ENCODE results near the gene CEP19.
"Not testable (repeated sequence)": the region's sequence is repeated elsewhere in the genome, so short reads cannot be mapped to it uniquely, and the experiment has no call there.

Gene CEP19

DNA sequence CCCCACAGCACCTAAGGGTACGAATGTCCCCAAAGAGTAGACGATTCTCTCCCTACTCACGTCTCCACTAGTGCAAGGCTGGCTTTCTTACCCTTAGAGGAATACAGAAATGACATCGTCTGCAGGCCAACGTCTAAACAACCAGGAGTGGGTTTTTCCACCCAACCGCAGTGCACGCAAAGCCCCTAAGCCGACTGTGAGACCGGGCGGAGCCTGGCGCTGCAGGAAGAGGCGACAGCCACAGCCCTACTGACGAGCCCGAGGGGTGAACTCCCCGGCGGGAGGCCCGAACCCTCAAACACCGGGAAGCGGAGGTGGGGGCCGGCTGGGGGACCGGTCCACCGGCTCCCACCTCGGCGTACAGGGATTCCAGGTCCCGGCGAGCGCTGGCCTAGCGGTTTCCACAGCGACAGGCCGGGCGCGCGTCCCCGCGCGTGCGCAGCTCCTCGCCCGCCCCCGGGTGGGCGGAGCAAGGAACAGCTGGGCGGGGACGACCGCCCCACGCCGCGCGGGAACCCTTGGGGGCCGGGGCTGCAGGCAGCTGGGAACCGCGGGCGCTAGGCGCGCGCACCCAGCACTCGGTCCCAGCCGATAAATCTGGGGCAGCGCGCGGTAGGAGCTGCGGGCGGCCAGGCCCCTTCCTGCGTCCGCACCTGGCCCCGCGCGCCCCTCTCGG, at the start of gene CEP19, which contains the start of gene PIGX:
Gene CEP19 (minus strand): TSS at position 413 of the 676 bp plus-strand sequence. CDS start 3,593 bp downstream, outside the sequence.
Gene PIGX (plus strand): TSS at position 540 of the 676 bp plus-strand sequence.
- no peak for FAIRE-seq

GRCh38 chr3:196757876-196758739, 46.1 kb upstream of the CEP19 start:
- no peak for FAIRE-seq

DNA sequence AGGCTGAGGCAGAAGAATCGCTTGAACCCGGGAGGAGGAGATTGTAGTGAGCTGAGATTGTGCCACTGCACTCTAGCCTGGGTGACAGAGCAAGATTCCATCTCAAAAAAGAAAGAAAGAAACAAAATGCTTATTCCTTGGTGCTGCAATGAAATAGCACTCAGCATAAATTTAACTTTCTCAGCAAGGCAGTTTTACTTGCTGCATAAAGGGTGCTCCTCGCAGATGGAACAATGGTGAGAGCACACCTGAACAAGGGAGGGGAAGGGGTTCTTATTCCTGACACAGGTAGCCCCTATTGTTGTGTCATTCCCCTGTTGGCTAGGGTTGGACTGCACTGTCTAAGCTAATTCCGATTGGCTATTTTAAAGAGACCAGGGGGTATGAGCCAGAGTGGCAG, 44.7 kb upstream of the CEP19 start:
- no peak for FAIRE-seq

DNA sequence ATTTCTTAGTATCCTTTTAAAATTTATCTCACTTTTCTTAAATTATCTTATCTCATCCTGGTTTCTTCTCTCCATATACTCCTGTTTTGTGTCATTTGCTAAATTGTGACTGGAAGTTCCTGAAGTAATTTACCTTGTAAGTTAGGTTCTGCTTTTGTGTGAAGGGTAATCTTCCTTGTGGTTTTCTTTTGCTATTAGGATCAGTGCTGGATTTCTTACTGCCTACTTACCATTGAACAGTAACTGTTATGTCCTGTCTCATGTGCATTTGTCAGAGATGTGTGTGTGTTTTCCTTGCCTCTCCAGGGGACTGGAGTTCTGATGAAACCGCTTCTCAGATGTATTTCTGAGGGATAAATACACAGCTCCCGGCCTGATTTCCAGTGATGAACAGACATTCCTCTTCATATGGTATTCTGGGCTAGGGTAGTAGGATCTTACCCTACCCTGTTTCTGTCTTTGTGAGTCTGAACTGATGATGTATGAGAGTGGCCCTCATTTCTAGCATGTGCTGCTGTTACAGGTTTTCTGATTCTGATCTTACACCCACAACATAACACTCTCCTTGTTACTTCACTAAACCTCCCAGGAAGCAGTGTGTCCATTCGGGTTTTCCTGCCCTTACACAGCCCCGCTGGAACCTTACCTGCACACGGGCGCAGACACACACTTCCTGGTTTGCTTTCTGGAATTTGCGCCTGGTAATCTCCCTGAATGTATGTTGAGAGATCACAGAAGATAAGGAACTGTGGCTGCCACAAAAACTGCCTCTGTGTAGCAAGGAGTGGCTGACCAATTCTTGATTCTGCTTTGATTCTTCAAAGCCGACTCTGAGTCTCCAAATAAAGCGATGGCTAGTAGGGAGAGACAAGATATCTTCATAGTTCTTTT, 42.3 kb upstream of the CEP19 start:
- no peak for FAIRE-seq

DNA sequence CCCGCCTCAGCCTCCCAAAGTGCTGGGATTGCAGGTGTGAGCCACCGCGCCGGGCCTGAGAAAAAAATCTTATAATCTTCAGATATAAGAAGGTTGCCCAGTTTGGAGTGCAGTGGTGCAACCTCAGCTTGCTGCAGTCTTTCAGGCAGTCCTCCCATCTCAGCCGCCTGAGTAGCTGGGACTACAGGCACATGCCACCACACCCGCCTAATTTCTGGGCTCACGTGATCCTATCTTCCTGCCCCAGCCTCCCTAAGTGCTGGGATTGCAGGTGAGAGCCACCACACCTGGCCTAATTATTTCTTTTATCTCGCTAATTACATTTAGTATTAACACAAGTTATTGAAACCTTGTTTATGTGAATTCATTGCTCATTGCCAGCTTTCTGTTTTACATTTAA, 41.2 kb upstream of the CEP19 start:
- no peak for FAIRE-seq

DNA sequence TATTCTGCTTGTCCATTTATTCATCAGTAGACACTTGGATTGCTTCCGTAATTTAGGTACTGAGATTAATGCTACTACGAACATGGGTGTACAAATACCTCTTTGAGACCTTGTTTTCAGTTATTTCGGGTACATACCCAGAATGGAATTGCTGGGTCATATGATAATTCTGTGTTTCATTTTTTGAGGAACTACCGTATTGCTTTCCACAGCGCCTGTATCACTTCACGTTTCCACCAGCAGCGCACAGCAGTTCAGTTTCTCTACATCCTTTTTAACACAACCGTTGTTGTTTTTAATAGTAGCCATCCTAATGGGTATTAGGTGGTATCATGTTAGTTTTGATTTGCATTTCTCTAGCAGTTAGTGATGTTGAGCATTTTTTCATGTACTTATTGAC, 37.1 kb upstream of the CEP19 start:
- FAIRE-seq = no peak

- FAIRE-seq = not testable (repeated sequence)
These were observed 31.5 kb upstream of the CEP19 start for GRCh38 chr3:196743569-196743968.

DNA sequence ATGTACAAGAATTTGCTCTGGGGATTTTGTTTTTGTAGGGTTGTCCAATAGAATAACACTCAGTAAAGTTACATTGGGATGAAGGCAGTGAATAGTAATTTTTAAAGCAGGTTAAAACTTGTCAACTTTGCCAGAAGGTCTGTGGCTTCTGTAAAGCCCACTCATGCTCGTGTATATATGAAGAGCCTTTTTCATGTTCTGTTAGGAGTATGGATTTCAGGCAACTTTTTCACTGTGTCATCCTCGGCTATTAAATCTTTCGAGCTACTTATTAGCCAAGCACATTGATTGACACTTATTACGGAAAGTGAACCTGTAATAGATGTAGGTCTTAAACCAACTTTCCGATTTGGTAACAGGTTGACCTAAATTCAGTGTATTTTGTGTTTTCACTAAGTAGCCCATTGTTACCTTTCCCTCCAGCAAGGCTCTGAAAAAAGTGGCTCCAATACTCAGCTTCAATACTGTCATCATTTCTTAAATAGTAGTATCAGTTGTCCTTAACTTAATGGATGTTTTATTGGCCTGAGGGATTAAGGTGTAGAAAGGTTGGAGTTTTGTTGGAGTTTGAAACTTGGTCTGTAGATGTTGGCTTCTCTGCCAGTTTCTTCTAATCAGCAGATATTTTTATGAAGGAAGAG, 29.3 kb upstream of the CEP19 start:
- no peak for FAIRE-seq

DNA sequence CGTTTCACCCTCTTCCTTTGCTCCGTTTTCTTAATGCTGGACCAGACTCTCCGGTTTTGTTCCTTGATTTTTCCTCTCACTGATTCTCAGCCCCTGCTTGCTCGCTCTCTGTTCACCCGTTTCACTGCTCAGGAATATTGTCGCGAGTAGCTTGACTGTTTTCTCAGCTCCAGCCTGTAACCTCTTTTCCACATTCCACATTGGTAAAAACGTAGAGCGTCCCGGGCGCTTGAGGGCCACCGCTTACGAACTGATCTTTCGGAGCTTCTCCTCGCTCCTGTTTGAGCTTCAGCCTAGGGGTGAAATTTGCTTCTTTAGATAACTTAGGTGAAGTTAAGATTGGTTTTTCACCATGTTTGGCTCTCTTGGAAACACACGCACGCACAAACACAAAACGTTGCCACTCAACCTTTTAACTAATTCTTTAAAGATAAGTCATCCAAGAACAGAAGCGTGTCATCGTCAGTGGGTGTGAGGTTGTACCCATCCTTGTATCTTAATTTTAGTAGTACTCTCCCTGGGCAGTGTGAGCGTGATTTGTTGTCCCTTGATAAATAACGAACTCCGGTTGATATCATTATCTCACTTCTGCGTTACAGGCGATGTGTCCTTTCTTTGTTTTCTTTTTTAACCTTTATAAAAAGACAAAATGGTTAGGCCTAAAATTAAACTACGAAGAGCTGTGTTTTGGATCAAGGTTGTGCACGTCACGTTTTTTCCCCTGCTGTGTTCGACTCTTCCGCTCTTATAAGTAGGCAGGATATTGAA, 28.6 kb upstream of the CEP19 start:
- no peak for FAIRE-seq

DNA sequence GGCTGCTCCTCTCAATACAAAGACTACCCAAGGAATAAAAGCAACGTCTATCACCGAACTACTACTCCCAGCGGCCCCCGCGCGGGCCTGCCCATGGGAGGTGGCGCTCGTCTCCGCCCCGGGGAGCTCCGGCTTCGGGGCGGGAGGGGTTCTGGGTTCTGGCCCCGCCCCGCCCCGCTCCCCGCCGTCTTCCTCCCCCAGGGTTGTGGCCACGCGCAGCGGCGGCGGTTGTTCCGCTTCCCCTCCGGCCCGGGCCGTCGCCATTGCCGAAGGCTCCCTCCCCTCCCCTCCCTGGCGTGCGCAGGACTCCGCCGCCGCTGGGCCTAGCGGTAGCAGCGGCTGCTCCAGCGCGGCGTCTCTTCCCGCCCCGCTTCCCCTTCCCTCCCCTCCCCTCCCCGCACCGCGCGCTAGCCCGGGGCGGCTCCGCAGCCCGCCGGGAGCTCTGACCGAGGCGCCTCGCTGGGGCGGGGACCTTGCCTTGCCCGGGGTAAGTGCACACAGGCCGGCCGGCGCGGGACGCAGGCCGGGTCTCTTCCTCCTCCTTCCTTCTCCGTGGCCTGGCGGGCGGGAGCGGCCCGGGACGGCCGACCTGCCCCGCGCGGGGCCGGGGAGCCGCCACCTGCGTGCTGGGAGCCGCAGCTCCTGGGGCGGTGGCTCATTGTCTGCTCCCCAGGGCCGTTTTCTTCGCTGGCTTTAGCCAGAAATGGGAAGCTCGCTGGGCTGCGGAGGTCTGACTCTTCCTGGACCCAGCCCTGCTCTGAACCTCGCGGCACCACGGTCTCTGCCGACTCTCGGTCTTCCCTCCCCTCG, 27.8 kb upstream of the CEP19 start, which contains the start of gene PAK2:
Gene PAK2 (plus strand): TSS at position 187 of the 810 bp plus-strand sequence. CDS start 42,790 bp downstream, outside the sequence.
- FAIRE-seq = no peak

GRCh38 chr3:196737655-196738054, 25.6 kb upstream of the CEP19 start:
- FAIRE-seq = no peak

DNA sequence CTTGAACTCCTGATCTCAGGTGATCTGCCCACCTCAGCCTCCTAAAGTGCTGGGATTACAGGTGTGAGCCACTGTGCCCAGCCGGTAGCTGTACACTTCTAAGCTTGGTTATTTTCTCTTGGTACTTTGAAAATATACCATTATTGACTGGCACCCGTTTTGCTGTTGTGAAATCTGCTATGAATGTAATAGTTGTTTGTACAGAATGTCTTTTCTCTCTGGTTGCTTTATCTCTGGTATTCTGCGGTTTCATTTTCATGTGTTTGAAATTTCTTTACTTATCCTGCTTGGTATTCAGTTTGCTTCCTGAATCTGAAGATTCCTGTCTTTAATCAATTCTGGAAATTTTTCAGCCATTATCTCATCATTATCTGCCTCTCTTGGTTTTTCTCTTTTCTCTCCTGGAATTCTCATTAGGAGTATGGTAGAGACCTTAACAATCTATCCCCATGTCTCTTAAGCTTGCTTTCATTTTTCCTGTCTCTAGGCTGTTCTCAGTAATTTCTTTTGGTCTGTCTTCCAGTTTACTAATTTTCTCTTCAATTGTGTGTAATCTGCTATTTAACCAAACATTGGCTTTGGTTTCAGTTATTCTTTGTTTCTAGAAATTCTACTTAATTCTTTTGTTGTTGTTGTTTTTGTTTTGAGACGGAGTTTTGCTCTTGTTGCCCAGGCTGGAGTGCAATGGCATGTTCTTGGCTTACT, 24.8 kb upstream of the CEP19 start:
- FAIRE-seq = no peak

- no peak for FAIRE-seq
These were observed 23.7 kb upstream of the CEP19 start for GRCh38 chr3:196735751-196736150.

GRCh38 chr3:196726788-196727675, 15.0 kb upstream of the CEP19 start:
- FAIRE-seq = no peak

GRCh38 chr3:196721097-196721496, 9.0 kb upstream of the CEP19 start:
- FAIRE-seq = no peak

DNA sequence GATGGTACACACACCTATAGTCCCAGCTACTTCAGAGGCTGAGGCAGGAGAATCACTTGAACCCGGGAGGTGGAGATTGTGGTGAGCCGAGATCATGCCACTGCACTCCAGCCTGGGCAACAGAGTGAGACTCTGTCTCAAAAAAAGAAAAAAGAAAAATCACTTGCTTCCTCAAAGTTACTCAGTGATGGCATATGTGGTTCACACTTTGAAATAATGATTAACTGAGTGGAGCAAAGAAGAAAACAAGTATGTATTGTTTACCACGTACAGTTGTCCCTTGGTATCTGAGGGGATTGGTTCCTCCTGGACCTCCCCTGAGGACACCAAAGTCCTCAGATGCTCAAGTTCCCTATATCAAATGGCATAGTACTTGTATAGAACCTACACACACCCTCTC, 5.1 kb upstream of the CEP19 start:
- not testable (repeated sequence) for FAIRE-seq

DNA sequence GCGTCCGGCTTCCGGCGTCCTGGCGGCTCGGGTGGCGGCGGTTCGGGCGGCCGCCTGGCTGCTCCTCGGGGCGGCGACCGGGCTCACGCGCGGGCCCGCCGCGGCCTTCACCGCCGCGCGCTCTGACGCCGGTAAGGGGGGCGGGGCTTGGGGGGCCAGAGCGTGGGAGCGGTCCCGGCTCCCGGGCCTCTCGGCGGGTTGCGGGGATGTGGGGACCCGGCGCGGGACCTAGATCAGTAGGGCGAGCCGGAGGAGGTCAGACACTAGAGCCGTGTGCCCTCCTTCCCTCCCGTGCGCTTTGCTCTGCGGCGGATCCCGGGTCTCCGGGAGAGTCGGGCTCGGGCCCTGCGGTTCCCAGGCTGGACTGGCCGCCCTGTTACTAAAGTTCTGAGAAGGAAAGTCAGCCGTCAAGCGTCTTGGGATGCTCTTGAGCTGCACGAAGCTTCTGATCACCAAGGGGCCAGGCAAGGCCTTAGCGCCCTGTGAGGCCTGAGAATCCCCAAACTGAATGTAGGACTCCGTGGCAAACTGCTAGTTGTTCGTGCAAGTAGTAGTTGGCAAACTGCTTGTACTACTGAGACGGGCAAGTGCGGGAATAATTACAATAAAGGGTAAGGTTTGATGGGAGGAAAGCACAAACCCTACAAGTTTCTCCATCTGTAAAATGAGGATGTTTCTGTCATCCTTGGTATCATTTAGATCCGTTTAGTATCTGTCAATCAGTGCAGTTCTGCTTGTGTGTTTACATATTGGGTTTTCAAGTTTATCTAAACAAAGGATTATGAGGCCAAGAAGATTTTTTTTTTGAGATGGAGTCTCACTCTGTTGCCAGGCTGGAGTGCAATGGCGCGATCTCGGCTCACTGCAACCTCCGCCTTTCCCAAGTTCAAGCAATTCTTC, 714 bp upstream of the CEP19 start:
- FAIRE-seq = no peak

GRCh38 chr3:196708467-196708866, 3.6 kb downstream of the CEP19 start:
- no peak for FAIRE-seq

All from TTC549 (cell line).